Neural progenitor cell (in vitro differentiated cells): Measurements from ENCODE around the gene TRIM65. TPM values are rescaled to one million over a fixed set of nuclear protein-coding genes. Genes with fewer than 3 reads are reported as not detected.

Source experiments
- DNase-seq: peaks from one replicate; pipeline ENCODE4 v3.0.0-alpha.2; 2016; ENCODE audit warnings: low spot score
- H2AFZ ChIP-seq: fragments of 200-600 bp; sonication (generic); replicated peaks from 2 replicates; pipeline ENCODE4 v1.6.1; 2016; ENCODE audit warnings: antibody characterized with exemption
- H3F3A ChIP-seq: fragments of 200-600 bp; sonication (generic); 2 replicates; pipeline ENCODE4 v1.6.1; 2016; ENCODE audit warnings: antibody characterized with exemption, low read depth
- H3K27ac ChIP-seq: fragments of 200-600 bp; sonication (generic); 2 replicates; pipeline ENCODE4 v1.5.1; 2016; ENCODE audit warnings: mild to moderate bottlenecking
- H3K27me3 ChIP-seq: fragments of 200-600 bp; sonication (generic); 2 replicates; pipeline ENCODE4 v1.6.1; 2016; ENCODE audit warnings: mild to moderate bottlenecking, moderate library complexity
- H3K36me3 ChIP-seq: fragments of 200-600 bp; sonication (generic); 2 replicates; pipeline ENCODE4 v1.5.1; 2016
- H3K4me1 ChIP-seq: fragments of 200-600 bp; sonication (generic); 2 replicates; pipeline ENCODE4 v1.6.1; 2016; ENCODE audit warnings: mixed run types
- H3K4me2 ChIP-seq: fragments of 200-600 bp; sonication (generic); 2 replicates; pipeline ENCODE4 v1.6.1; 2016
- H3K4me3 ChIP-seq: fragments of 200-600 bp; sonication (generic); 2 replicates; pipeline ENCODE4 v1.5.1; 2016
- H3K79me2 ChIP-seq: fragments of 200-600 bp; sonication (generic); 2 replicates; pipeline ENCODE4 v1.6.1; 2016; ENCODE audit warnings: low read depth
- H3K9ac ChIP-seq: fragments of 200-600 bp; sonication (generic); 2 replicates; pipeline ENCODE4 v1.6.1; 2016
- H3K9me3 ChIP-seq: fragments of 200-600 bp; sonication (generic); 2 replicates; pipeline ENCODE4 v1.5.1; 2016; ENCODE audit warnings: low read depth
- H4K20me1 ChIP-seq: fragments of 200-600 bp; sonication (generic); 2 replicates; pipeline ENCODE4 v1.6.1; 2016; ENCODE audit warnings: low read depth
- H3K27ac Mint-ChIP-seq: 3 replicates; pipeline ENCODE4 v1.8.0; 2021; ENCODE audit warnings: mixed read lengths
- H3K27me3 Mint-ChIP-seq: 2 replicates; pipeline ENCODE4 v1.8.0; 2022; ENCODE audit warnings: low read depth, mild to moderate bottlenecking, inconsistent platforms, moderate library complexity, mixed read lengths; ENCODE audit not compliant: insufficient read depth
- H3K36me3 Mint-ChIP-seq: 3 replicates; pipeline ENCODE4 v1.8.0; 2021; ENCODE audit warnings: mixed read lengths
- H3K4me1 Mint-ChIP-seq: 3 replicates; pipeline ENCODE4 v1.8.0; 2021; ENCODE audit warnings: mixed read lengths
- H3K4me3 Mint-ChIP-seq: 3 replicates; pipeline ENCODE4 v1.8.0; 2021; ENCODE audit warnings: mild to moderate bottlenecking, moderate library complexity, mixed read lengths
- H3K9me3 Mint-ChIP-seq: 3 replicates; pipeline ENCODE4 v1.8.0; 2020; ENCODE audit warnings: mixed read lengths
- CTCF ChIP-seq: fragments of 200-600 bp; sonication (generic); IDR thresholded peaks from 2 replicates; pipeline ENCODE4 v1.5.1; 2017; ENCODE audit warnings: antibody characterized with exemption, mild to moderate bottlenecking
- EZH2 ChIP-seq: fragments of 200-600 bp; sonication (generic); IDR thresholded peaks from 2 replicates; pipeline ENCODE4 v1.6.1; 2017; ENCODE audit warnings: antibody characterized with exemption, mild to moderate bottlenecking, moderate library complexity
- EZH2phosphoT487 ChIP-seq: fragments of 200-600 bp; sonication (generic); IDR thresholded peaks from 2 replicates; pipeline ENCODE4 v1.6.1; 2017; ENCODE audit warnings: antibody characterized with exemption
- total RNA-seq: library from RNA; depleted of rRNA; stranded (reverse); fragments of >200 nt; gene quantifications from 2 replicates; pipeline ENCODE4 v1.2.3, GENCODE V29; 2015; ENCODE audit warnings: low replicate concordance

Gene TRIM65
- total RNA-seq, 1 donor from 2014 or later = 17.2 TPM

GRCh38 chr17:75880266-75880665 is 16.5 kb downstream of the TRIM65 start:
- no peaks in the 10 kb centered on the region for H3K36me3 Mint-ChIP-seq
- H3K27me3 Mint-ChIP-seq = peaks cover 37% of the 10 kb centered on the region
- Histone ChIP-seq H3K9me3 (no peaks in the 10 kb centered on the region), H2AFZ (no peak overlapping the region), H3K36me3 (no peaks in the 10 kb centered on the region), H3K79me2 (no peaks in the 10 kb centered on the region), H3F3A (peaks cover 24% of the 10 kb centered on the region), H3K4me1 (peaks cover 6% of the 10 kb centered on the region), H3K27me3 (peaks cover 53% of the 10 kb centered on the region), H4K20me1 (no peaks in the 10 kb centered on the region), H3K4me3 (no peak overlapping the region), H3K9ac (no peak overlapping the region), H3K27ac (no peak overlapping the region), H3K4me2 (no peak overlapping the region)
- TF ChIP-seq EZH2phosphoT487 (no peak), EZH2 (no peak), CTCF (no peak)
- H3K27ac Mint-ChIP-seq = no peak overlapping the region
- no peak for DNase-seq
- peaks cover 13% of the 10 kb centered on the region for H3K4me1 Mint-ChIP-seq
- H3K9me3 Mint-ChIP-seq = no peaks in the 10 kb centered on the region
- H3K4me3 Mint-ChIP-seq = peak overlapping the region; percentile 31

DNA sequence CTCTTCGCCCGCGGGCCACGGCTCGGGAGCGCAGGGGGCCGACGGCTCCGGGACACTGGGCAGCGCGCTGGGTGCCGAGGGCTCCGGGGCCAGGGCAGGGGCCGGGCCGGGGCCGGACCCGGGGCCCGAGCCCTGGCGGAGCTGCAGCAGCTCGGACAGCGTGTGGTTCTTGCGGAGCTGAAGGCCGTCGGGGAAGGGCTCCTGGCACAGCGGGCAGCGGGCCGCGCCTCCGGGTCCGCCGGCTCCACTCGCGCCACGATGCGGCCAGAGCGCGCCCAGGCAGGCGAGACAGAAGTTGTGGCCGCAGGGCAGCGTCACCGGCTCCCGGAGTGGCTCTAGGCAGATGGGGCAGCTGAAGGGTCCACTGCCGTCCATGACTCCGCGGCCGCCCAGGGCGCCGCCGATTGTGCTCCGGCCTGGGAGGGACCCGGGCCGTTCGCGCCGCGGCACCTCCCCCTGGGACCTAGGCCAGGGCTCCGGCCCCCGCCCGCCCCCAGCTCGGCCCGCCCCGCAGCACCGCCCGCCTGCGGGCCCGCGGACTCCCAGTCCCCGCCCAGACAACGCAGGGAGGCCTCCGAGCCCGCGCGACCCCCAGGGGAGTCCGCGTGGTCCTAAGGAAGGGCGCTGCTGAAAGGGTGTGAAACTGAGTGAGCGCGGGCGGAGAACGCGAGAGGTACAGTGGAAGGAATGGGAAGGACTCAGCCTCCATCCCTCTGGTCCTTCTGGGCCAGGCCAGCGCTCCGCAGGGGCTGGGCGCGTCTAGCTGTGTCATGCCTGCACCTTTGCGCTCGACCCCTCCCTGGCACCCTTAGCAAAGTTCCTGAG is 18.4 kb downstream of the TRIM65 start, which contains the start of gene TRIM47:
TRIM47 (minus strand) TSS at position 408 of the 825 bp plus-strand sequence; CDS start at position 375, 33 bp downstream.
- Histone ChIP-seq H3K36me3 (no peaks in the 10 kb centered on the region), H3K4me2 (peak within 1 kb of the TSS; percentile 80), H3K4me1 (peaks cover 6% of the 10 kb centered on the region), H3K79me2 (no peaks in the 10 kb centered on the region), H3K4me3 (peak within 1 kb of the TSS; percentile 24), H3F3A (peaks cover 24% of the 10 kb centered on the region), H3K27me3 (peaks cover 53% of the 10 kb centered on the region), H3K27ac (no peak within 1 kb of the TSS), H3K9ac (no peak within 1 kb of the TSS), H3K9me3 (no peaks in the 10 kb centered on the region), H2AFZ (peak within 1 kb of the TSS; percentile 52), H4K20me1 (no peaks in the 10 kb centered on the region)
- TF ChIP-seq EZH2 (peak; percentile 65), EZH2phosphoT487 (peak; percentile 38), CTCF (no peak)
- Mint-ChIP-seq H3K27ac (no peak within 1 kb of the TSS), H3K4me1 (peaks cover 13% of the 10 kb centered on the region), H3K4me3 (peak within 1 kb of the TSS; percentile 67), H3K36me3 (no peaks in the 10 kb centered on the region), H3K9me3 (no peaks in the 10 kb centered on the region), H3K27me3 (peaks cover 46% of the 10 kb centered on the region)
- DNase-seq = peak; percentile 56

DNA sequence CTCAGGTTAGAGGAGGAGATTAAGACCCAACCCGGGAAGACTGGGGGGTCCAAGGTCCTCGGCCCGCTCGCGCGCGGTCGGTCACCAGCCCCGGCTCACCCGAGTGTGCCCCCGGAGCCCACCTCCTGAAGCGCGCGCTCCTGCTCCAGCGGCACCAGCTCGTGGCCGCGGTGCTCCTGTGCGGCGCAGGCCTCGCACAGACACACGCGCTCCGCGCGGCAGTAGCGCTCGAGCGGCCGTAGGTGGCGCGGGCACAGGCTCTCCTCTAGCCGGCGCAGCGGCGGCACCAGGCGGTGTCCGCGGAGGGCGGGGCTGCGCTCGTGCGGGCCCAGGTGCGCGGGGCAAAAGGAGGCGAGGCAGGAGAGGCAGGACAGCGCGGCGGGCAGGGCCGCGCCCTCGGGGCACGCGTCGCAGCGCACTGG is 19.0 kb downstream of the TRIM65 start:
- peak overlapping the region; percentile 80 for H3K4me2 ChIP-seq
- no peaks in the 10 kb centered on the region for H3K79me2 ChIP-seq
- H3K27ac ChIP-seq = no peak overlapping the region
- H3K9ac ChIP-seq = no peak overlapping the region
- H3K36me3 ChIP-seq = no peaks in the 10 kb centered on the region
- peaks cover 53% of the 10 kb centered on the region for H3K27me3 ChIP-seq
- H3K9me3 Mint-ChIP-seq = no peaks in the 10 kb centered on the region
- H2AFZ ChIP-seq = peak overlapping the region; percentile 52
- peaks cover 24% of the 10 kb centered on the region for H3F3A ChIP-seq
- no peaks in the 10 kb centered on the region for H3K36me3 Mint-ChIP-seq
- H3K27ac Mint-ChIP-seq = no peak overlapping the region
- peaks cover 6% of the 10 kb centered on the region for H3K4me1 ChIP-seq
- H4K20me1 ChIP-seq = no peaks in the 10 kb centered on the region
- H3K27me3 Mint-ChIP-seq = peaks cover 46% of the 10 kb centered on the region
- H3K4me3 ChIP-seq = peak overlapping the region; percentile 24
- peak overlapping the region; percentile 67 for H3K4me3 Mint-ChIP-seq
- DNase-seq = peak; percentile 93
- TF ChIP-seq EZH2 (peak; percentile 50), EZH2phosphoT487 (peak; percentile 24), CTCF (peak; percentile 55)
- no peaks in the 10 kb centered on the region for H3K9me3 ChIP-seq
- peaks cover 13% of the 10 kb centered on the region for H3K4me1 Mint-ChIP-seq
